Spleen (tissue), 11 donors: ENCODE data around the gene BRSK2. TPM values are rescaled to one million over a fixed set of nuclear protein-coding genes. Genes with fewer than 3 reads are reported as not detected.
"Not testable (repeated sequence)": the region's sequence is repeated elsewhere in the genome, so short reads cannot be mapped to it uniquely, and the experiment has no call there.

ENCODE experiments used
- DNase-seq: peaks from one replicate; pipeline ENCODE4 v3.0.0-alpha.2; 2020
- H3K27ac ChIP-seq, 8 donors: fragments of 200-600 bp; sonication (generic) in 7 of 8; 1 replicate in 4 of 8; 2 replicates in 4 of 8; pipeline versions ENCODE4 v1.5.0 to v1.8.0; 2016 to 2021; ENCODE audit warnings: inconsistent platforms in 4 of 8, mild to moderate bottlenecking in 4 of 8, moderate library complexity in 1 of 8
- H3K27me3 ChIP-seq, 7 donors: fragments of 200-600 bp; sonication (generic) in 6 of 7; replicated peaks in 1 of 7; 1 replicate in 4 of 7; 2 replicates in 3 of 7; pipeline versions ENCODE4 v1.5.0 to v1.8.0; 2016 to 2021; ENCODE audit warnings: inconsistent platforms in 3 of 7, mild to moderate bottlenecking in 1 of 7
- H3K36me3 ChIP-seq, 6 donors: fragments of 200-600 bp; sonication (generic) in 5 of 6; 1 replicate in 4 of 6; 2 replicates in 2 of 6; pipeline versions ENCODE4 v1.5.0 to v1.8.0; 2016 to 2021; ENCODE audit warnings: inconsistent platforms in 2 of 6
- H3K4me1 ChIP-seq, 6 donors: fragments of 200-600 bp; sonication (generic) in 5 of 6; 1 replicate in 3 of 6; 2 replicates in 3 of 6; pipeline versions ENCODE4 v1.5.0 to v1.8.0; 2016 to 2021; ENCODE audit warnings: inconsistent platforms in 3 of 6
- H3K4me3 ChIP-seq, 8 donors: fragments of 200-600 bp; sonication (generic) in 7 of 8; 1 replicate in 4 of 8; 2 replicates in 4 of 8; pipeline versions ENCODE4 v1.5.0 to v1.8.0; 2016 to 2021; ENCODE audit warnings: inconsistent platforms in 4 of 8, mild to moderate bottlenecking in 4 of 8, moderate library complexity in 2 of 8
- H3K9me3 ChIP-seq, 8 donors: fragments of 200-600 bp; sonication (generic) in 7 of 8; 1 replicate in 4 of 8; 2 replicates in 4 of 8; pipeline versions ENCODE4 v1.5.0 to v1.8.0; 2016 to 2021; ENCODE audit warnings: inconsistent platforms in 4 of 8
- POLR2A ChIP-seq, 3 donors: fragments of 450-650 bp; IDR thresholded peaks; one replicate each; pipeline ENCODE4 v1.5.1; 2017; ENCODE audit warnings: antibody characterized with exemption in 3 of 3, mild to moderate bottlenecking in 1 of 3
- POLR2AphosphoS5 ChIP-seq, 3 donors: sonication (generic); formaldehyde crosslinking; IDR thresholded peaks; one replicate each; pipeline ENCODE4 v1.5.1; 2017; ENCODE audit warnings: antibody characterized with exemption in 3 of 3
- WGBS, 5 donors: extraction: QIAGEN DNeasy Blood & Tissue Kit in 3 of 5; methylation state at CpG; one replicate each; pipeline versions ENCODE4 v1.1.5 to v1.1.7; 2013 to 2018; 5-methylcytosine and 5-hydroxymethylcytosine counted together
- intact Hi-C: fragments of 100-400 bp; cut with DNase I; formaldehyde crosslinking; loops from one replicate; pipeline ENCODE4 v1.15.0; 2023; ENCODE audit warnings: low total_unique reads
- polyA plus RNA-seq, 3 donors: library from polyadenylated mRNA; stranded (reverse); fragments of 200-250 nt; gene quantifications; one replicate each; pipeline ENCODE4 v1.2.1, GENCODE V29; 2013
- total RNA-seq, 7 donors: library from RNA; depleted of rRNA in 3 of 7; stranded (reverse); fragments of >200 nt in 3 of 7; fragmentation: NEBNext Ultra II Directional in 4 of 7; extraction: Animal tissue kit (Norgen Biotek cat#: 25700) in 4 of 7; gene quantifications; one replicate each; pipeline versions ENCODE4 v1.1.0 to v1.2.1, GENCODE V29; 2016 to 2021
- TF ChIP-seq, protein P1 (sequence below), 11 experiments: fragments of 200-600 bp in 7 of 11; fragments of 450-650 bp in 4 of 11; sonication (generic) in 4 of 11; IDR thresholded peaks in 8 of 11; conservative IDR thresholded peaks in 3 of 11; 1 replicate in 7 of 11; 2 replicates in 4 of 11; pipeline versions ENCODE4 v1.4.0 to v1.8.0; 2016 to 2021; ENCODE audit warnings: antibody characterized with exemption in 11 of 11, inconsistent platforms in 4 of 11, mild to moderate bottlenecking in 1 of 11
- donor health status: healthy with polysubstance abuse.
- donor health status: DM: no; HTN: no; CAD: no; lungs with moderate emphysema.
- donor health status: DM: no; HTN: no; CAD: no.
- donor health status: Bipolar disorder and iron deficiency.
- donor health status: healthy.
- donor health status: DM: no; HTN: no; CAD: no.
- donor health status: DM: yes; HTN: yes; CAD: no.

BRSK2 gene
- total and polyA plus RNA-seq, 10 donors: 0.17 to 1.5 (median 0.42) TPM

GRCh38 chr11:1346669-1347390 is 42.9 kb upstream of the BRSK2 start:
- Histone ChIP-seq H3K4me1 (peaks cover 0 to 5% (median 0%) of the 10 kb centered on the region in 6 donors), H3K36me3 (no peaks in the 10 kb centered on the region), H3K9me3 (no peaks in the 10 kb centered on the region), H3K27ac (no peak overlapping the region), H3K27me3 (peaks cover 0 to 10% (median 0%) of the 10 kb centered on the region in 7 donors), H3K4me3 (no peak overlapping the region)
- DNase-seq: peak; percentile 65
- TF ChIP-seq POLR2AphosphoS5 (IDR thresholded peaks at IDR 0.05): no peak
- TF ChIP-seq, protein P1, sequence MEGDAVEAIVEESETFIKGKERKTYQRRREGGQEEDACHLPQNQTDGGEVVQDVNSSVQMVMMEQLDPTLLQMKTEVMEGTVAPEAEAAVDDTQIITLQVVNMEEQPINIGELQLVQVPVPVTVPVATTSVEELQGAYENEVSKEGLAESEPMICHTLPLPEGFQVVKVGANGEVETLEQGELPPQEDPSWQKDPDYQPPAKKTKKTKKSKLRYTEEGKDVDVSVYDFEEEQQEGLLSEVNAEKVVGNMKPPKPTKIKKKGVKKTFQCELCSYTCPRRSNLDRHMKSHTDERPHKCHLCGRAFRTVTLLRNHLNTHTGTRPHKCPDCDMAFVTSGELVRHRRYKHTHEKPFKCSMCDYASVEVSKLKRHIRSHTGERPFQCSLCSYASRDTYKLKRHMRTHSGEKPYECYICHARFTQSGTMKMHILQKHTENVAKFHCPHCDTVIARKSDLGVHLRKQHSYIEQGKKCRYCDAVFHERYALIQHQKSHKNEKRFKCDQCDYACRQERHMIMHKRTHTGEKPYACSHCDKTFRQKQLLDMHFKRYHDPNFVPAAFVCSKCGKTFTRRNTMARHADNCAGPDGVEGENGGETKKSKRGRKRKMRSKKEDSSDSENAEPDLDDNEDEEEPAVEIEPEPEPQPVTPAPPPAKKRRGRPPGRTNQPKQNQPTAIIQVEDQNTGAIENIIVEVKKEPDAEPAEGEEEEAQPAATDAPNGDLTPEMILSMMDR (IDR thresholded peaks at IDR 0.05 in 8 of 11, conservative IDR thresholded peaks at IDR 0.05 in 3 of 11): no peak
- TF ChIP-seq POLR2A (IDR thresholded peaks at IDR 0.05): no peak
- WGBS, 5 donors: 84 to 93% (median 90%) methylated on average over 25 to 28 of the region's 28 CpGs
- intact Hi-C loops: no loop called here

GRCh38 chr11:1347411-1347999 is 42.2 kb upstream of the BRSK2 start:
- WGBS, 5 donors: 92 to 95% (median 94%) methylated on average over 16 to 18 of the region's 18 CpGs
- H3K4me3 ChIP-seq, H3K4me1 ChIP-seq, intact Hi-C loops, H3K36me3 ChIP-seq, H3K9me3 ChIP-seq, H3K27ac ChIP-seq: not testable (repeated sequence)
- peaks cover 0 to 10% (median 0%) of the 10 kb centered on the region in 7 donors for H3K27me3 ChIP-seq
- DNase-seq: peak; percentile 61

- no peak overlapping the region for H3K4me3 ChIP-seq
- peaks cover 0 to 10% (median 0%) of the 10 kb centered on the region in 7 donors for H3K27me3 ChIP-seq
- intact Hi-C loops: no loop called here
- TF ChIP-seq POLR2AphosphoS5 (IDR thresholded peaks at IDR 0.05) (no peak), POLR2A (IDR thresholded peaks at IDR 0.05) (no peak)
- TF ChIP-seq, protein P1 (IDR thresholded peaks at IDR 0.05 in 8 of 11, conservative IDR thresholded peaks at IDR 0.05 in 3 of 11): no peak
- peaks cover 0 to 5% (median 0%) of the 10 kb centered on the region in 6 donors for H3K4me1 ChIP-seq
- H3K27ac ChIP-seq: no peak overlapping the region
- no peaks in the 10 kb centered on the region for H3K36me3 ChIP-seq
- 83 to 95% (median 91%) methylated on average over 14 of the region's 14 CpGs for WGBS, 5 donors
- H3K9me3 ChIP-seq: no peaks in the 10 kb centered on the region
- DNase-seq: peak; percentile 13
These were observed 41.5 kb upstream of the BRSK2 start for GRCh38 chr11:1348146-1348795.

DNA sequence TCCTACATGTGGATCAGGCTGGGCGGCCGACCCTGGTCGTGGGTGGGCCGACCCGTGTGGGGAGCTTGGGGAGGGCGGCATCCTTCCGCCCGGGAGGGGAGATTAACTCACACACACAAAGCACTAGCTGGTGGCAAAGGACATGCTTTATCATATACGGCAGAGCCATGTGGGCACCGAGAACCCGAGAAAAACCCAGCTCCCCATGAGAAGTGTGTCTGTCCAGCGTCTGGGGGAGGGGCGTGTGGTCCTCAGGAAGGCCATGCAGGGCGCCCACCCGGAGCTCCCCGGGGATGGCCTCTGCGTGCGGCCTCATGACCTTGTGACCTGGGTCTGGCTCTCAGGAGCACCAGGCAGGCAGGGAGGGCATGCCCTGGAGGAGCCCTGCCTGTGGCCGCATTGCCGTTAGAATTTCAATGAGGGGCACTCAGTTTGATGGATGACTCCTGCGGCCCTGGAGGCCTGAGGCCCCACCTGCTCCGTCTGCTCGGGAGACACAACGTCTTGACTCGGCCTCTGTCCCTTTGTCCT is 40.9 kb upstream of the BRSK2 start:
- 52 to 67% (median 62%) methylated on average over 19 to 25 of the region's 25 CpGs for WGBS, 5 donors
- DNase-seq: peak; percentile 72
- Histone ChIP-seq H3K27ac (no peak overlapping the region), H3K9me3 (no peaks in the 10 kb centered on the region), H3K36me3 (no peaks in the 10 kb centered on the region), H3K27me3 (peaks cover 0 to 10% (median 0%) of the 10 kb centered on the region in 7 donors), H3K4me3 (no peak overlapping the region), H3K4me1 (peaks cover 0 to 5% (median 0%) of the 10 kb centered on the region in 6 donors)
- no peak for TF ChIP-seq POLR2AphosphoS5 (IDR thresholded peaks at IDR 0.05)
- intact Hi-C loops: no loop called here
